Testis (tissue), 3 donors: ENCODE data around the gene GRM8. TPM values are rescaled to one million over a fixed set of nuclear protein-coding genes. Genes with fewer than 3 reads are reported as not detected.

ENCODE experiments used
- DNase-seq: peaks from one replicate; pipeline ENCODE4 v3.0.0-alpha.2; 2019
- H3K27ac ChIP-seq, 2 donors: fragments of 200-600 bp; sonication (generic); one replicate each; pipeline ENCODE4 v1.5.1; 2019
- H3K27me3 ChIP-seq: fragments of 200-600 bp; sonication (generic); one replicate; pipeline ENCODE4 v1.5.1; 2019
- H3K36me3 ChIP-seq: fragments of 200-600 bp; sonication (generic); one replicate; pipeline ENCODE4 v1.5.1; 2017; ENCODE audit warnings: low read depth; ENCODE audit errors: missing control alignments
- H3K4me1 ChIP-seq: fragments of 200-600 bp; sonication (generic); one replicate; pipeline ENCODE4 v1.5.1; 2019
- H3K4me3 ChIP-seq, 2 donors: fragments of 200-600 bp; sonication (generic); one replicate each; pipeline ENCODE4 v1.5.1; 2017 to 2019
- H3K9me3 ChIP-seq: fragments of 200-600 bp; sonication (generic); one replicate; pipeline ENCODE4 v1.5.1; 2017
- POLR2A ChIP-seq: fragments of 450-650 bp; IDR thresholded peaks from one replicate; pipeline ENCODE4 v1.6.1; 2017; ENCODE audit warnings: antibody characterized with exemption, mild to moderate bottlenecking, moderate library complexity
- WGBS, 2 donors: methylation state at CpG; one replicate each; pipeline ENCODE4 v1.1.5; 2018; 5-methylcytosine and 5-hydroxymethylcytosine counted together
- intact Hi-C: fragments of 100-400 bp; cut with DNase I; formaldehyde crosslinking; loops from one replicate; pipeline ENCODE4 v1.15.1; 2023; ENCODE audit warnings: low total_unique reads
- polyA plus RNA-seq: library from polyadenylated mRNA; stranded (reverse); fragments of 350-450 nt; fragmentation: Illumina TruSeq; extraction: RNeasy Lipid Tissue Mini Kit (QIAGEN cat#74804); gene quantifications from one replicate; pipeline ENCODE4 v1.2.3, GENCODE V29; 2014; ENCODE audit warnings: low read depth, low replicate concordance; ENCODE audit not compliant: insufficient read depth
- total RNA-seq, 2 donors: library from RNA; depleted of rRNA; stranded (reverse); fragments of >200 nt; gene quantifications; one replicate each; pipeline ENCODE4 v1.2.3, GENCODE V29; 2016
- TF ChIP-seq, protein P1 (sequence below), 3 experiments: fragments of 450-650 bp in 2 of 3; fragments of 200-600 bp in 1 of 3; sonication (generic) in 1 of 3; IDR thresholded peaks; one replicate each; pipeline ENCODE4 v1.5.1; 2016 to 2019; ENCODE audit warnings: antibody characterized with exemption in 3 of 3, mild to moderate bottlenecking in 2 of 3, moderate library complexity in 1 of 3

The GRM8 gene
- total and polyA plus RNA-seq, 3 donors from 2014 or later: 7.1 to 8.2 (median 7.1) TPM

GRCh38 chr7:127256041-127256725 is 3.4 kb upstream of the GRM8 start:
- intact Hi-C loops: no loop called here
- H3K27me3 ChIP-seq: no peaks in the 10 kb centered on the region
- WGBS, 2 donors: 81 to 87% methylated on average over 2 of the region's 2 CpGs
- H3K27ac ChIP-seq: no peak overlapping the region
- no peaks in the 10 kb centered on the region for H3K9me3 ChIP-seq
- DNase-seq: no peak
- no peaks in the 10 kb centered on the region for H3K36me3 ChIP-seq
- TF ChIP-seq, protein P1, sequence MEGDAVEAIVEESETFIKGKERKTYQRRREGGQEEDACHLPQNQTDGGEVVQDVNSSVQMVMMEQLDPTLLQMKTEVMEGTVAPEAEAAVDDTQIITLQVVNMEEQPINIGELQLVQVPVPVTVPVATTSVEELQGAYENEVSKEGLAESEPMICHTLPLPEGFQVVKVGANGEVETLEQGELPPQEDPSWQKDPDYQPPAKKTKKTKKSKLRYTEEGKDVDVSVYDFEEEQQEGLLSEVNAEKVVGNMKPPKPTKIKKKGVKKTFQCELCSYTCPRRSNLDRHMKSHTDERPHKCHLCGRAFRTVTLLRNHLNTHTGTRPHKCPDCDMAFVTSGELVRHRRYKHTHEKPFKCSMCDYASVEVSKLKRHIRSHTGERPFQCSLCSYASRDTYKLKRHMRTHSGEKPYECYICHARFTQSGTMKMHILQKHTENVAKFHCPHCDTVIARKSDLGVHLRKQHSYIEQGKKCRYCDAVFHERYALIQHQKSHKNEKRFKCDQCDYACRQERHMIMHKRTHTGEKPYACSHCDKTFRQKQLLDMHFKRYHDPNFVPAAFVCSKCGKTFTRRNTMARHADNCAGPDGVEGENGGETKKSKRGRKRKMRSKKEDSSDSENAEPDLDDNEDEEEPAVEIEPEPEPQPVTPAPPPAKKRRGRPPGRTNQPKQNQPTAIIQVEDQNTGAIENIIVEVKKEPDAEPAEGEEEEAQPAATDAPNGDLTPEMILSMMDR (IDR thresholded peaks at IDR 0.05): no peak
- TF ChIP-seq POLR2A: no peak
- no peak overlapping the region for H3K4me3 ChIP-seq
- peaks cover 7% of the 10 kb centered on the region for H3K4me1 ChIP-seq

- Histone ChIP-seq H3K27me3 (no peaks in the 10 kb centered on the region), H3K36me3 (no peaks in the 10 kb centered on the region), H3K9me3 (no peaks in the 10 kb centered on the region), H3K4me1 (peaks cover 7% of the 10 kb centered on the region), H3K4me3 (peak overlapping the region; percentile 61 to 80), H3K27ac (no peak overlapping the region)
- intact Hi-C loops: no loop called here
- no peak for DNase-seq
- TF ChIP-seq, protein P1 (IDR thresholded peaks at IDR 0.05): peak in 1 of 3 experiments; percentile 2
- no peak for TF ChIP-seq POLR2A
- WGBS, 2 donors: 11 to 14% methylated on average over 11 of the region's 11 CpGs
These were observed 1.5 kb upstream of the GRM8 start for GRCh38 chr7:127254163-127254684.

DNA sequence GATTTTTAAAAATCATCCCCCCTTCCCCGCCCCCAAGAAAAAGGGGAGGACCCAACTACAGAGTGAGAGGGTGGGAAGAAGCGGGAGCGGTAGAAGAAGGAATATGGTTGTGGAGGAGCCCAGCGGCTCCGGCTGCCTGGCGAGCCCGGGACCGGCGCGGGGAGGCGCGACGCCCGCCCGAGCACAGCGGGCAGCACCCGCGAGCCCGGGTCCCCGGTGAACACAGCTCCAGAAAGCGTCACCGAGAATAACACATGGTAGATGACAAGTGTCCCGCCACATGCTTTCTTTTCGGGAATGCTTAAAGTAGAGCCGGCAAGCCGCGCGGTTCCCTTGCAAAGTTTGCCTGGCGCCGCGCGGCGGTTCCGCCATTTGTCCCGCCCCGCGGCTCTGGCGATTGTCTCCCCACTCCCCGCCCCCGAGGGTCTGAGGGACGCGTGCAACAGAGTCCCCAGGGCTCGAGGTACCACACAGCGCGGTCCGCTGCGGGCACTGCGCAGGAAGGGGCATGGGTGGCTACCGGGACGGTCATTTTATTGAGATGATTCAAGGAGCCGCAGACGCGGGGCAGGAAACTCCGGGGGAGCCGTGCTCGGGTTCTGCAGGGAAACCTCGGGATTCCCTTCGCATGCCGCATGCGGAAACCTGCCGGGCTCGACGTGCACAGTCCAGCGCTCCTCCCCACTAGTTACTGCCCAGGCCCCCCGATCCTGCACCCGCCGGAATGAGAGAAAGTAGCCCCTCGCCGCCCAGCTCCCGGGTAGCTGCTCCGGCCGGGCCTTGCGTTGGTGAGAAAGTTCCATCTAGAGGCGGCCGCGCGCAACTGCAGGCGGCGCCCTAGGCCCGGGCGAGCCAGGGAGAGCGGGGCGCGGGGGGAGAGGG is 781 bp upstream of the GRM8 start:
- DNase-seq: peak; percentile 83
- no peaks in the 10 kb centered on the region for H3K27me3 ChIP-seq
- peaks cover 7% of the 10 kb centered on the region for H3K4me1 ChIP-seq
- TF ChIP-seq, protein P1 (IDR thresholded peaks at IDR 0.05): peak; percentile 35 to 92 (median 76)
- TF ChIP-seq POLR2A: no peak
- intact Hi-C loops: no loop called here
- H3K36me3 ChIP-seq: no peaks in the 10 kb centered on the region
- no peak overlapping the region for H3K27ac ChIP-seq
- H3K4me3 ChIP-seq: peak overlapping the region; percentile 61 to 80
- WGBS, 2 donors: 1% methylated on average over 32 to 83 of the region's 84 CpGs
- H3K9me3 ChIP-seq: no peaks in the 10 kb centered on the region

- no peak for TF ChIP-seq POLR2A
- TF ChIP-seq, protein P1 (IDR thresholded peaks at IDR 0.05): no peak
- H3K27ac ChIP-seq: no peak overlapping the region
- no peaks in the 10 kb centered on the region for H3K9me3 ChIP-seq
- no peaks in the 10 kb centered on the region for H3K27me3 ChIP-seq
- H3K36me3 ChIP-seq: no peaks in the 10 kb centered on the region
- H3K4me1 ChIP-seq: peaks cover 7% of the 10 kb centered on the region
- H3K4me3 ChIP-seq: peak overlapping the region; percentile 61 to 80
- DNase-seq: no peak
- WGBS, 2 donors: 0 to 1% methylated on average over 11 of the region's 11 CpGs
- intact Hi-C loops: no loop called here
These were observed 396 bp downstream of the GRM8 start for GRCh38 chr7:127252377-127252713.
